ENCODE measurements around the gene RPRML.
A peak's percentile ranks its signal among the peaks of the same experiment; 100 is the strongest.

Gene RPRML

GRCh38 chr17:46943218-46943500, 35.9 kb downstream of the RPRML start:
- DNase-seq = no peak

GRCh38 chr17:46942441-46943217, 36.4 kb downstream of the RPRML start:
- DNase-seq = peak; percentile 59

- peak; percentile 74 for DNase-seq
These were observed 38.2 kb downstream of the RPRML start for GRCh38 chr17:46940692-46941404.

GRCh38 chr17:46935658-46936266, 43.3 kb downstream of the RPRML start:
- no peak for DNase-seq

- no peak for DNase-seq
These were observed 47.5 kb downstream of the RPRML start for GRCh38 chr17:46931596-46931995.

- no peak for DNase-seq
These were observed 49.0 kb downstream of the RPRML start for GRCh38 chr17:46930051-46930450.

GRCh38 chr17:46929413-46929812, 49.6 kb downstream of the RPRML start:
- no peak for DNase-seq

GRCh38 chr17:46928467-46929261, 50.4 kb downstream of the RPRML start:
- DNase-seq = no peak

Measured in activated CD4-positive, alpha-beta T cell treated with anti-CD3 and anti-CD28 coated beads, Interleukin-2, amount 50 U/mL, for 16 hours (primary cell).